Psoas muscle (tissue), 8 donors: ENCODE results near the gene RPL31. TPM values are rescaled to one million over a fixed set of nuclear protein-coding genes. Genes with fewer than 3 reads are reported as not detected.

ENCODE experiments used
- ATAC-seq, 4 donors: fragments of 200-7000 bp; cut with Tn5 transposase; one replicate each; pipeline ENCODE4 v1.9.1; 2020; ENCODE audit warnings: moderate library complexity in 3 of 4, mild to moderate bottlenecking in 2 of 4
- DNase-seq, 2 donors: peaks; one replicate each; pipeline ENCODE4 v3.0.0-alpha.2; 2020
- H3K27ac ChIP-seq: fragments of 200-600 bp; one replicate; pipeline ENCODE4 v1.8.0; 2022
- H3K27me3 ChIP-seq, 3 donors: fragments of 200-600 bp in 1 of 3; one replicate each; pipeline versions ENCODE4 v1.6.1 to v1.8.0; 2013 to 2022; ENCODE audit warnings: low read length in 2 of 3, mild to moderate bottlenecking in 2 of 3, moderate library complexity in 1 of 3; ENCODE audit not compliant: insufficient read depth in 3 of 3
- H3K36me3 ChIP-seq, 2 donors: fragments of 200-600 bp in 1 of 2; one replicate each; pipeline versions ENCODE4 v1.6.1 to v1.8.0; 2013 to 2022; ENCODE audit warnings: low read depth in 1 of 2, mild to moderate bottlenecking in 1 of 2, moderate library complexity in 1 of 2; ENCODE audit not compliant: insufficient read depth in 1 of 2
- H3K4me1 ChIP-seq: fragments of 200-600 bp; one replicate; pipeline ENCODE4 v1.8.0; 2022
- H3K4me3 ChIP-seq: fragments of 200-600 bp; one replicate; pipeline ENCODE4 v1.8.0; 2022; ENCODE audit warnings: mild to moderate bottlenecking
- H3K9me3 ChIP-seq: fragments of 200-600 bp; one replicate; pipeline ENCODE4 v1.8.0; 2022
- CTCF ChIP-seq: fragments of 200-600 bp; IDR thresholded peaks from one replicate; pipeline ENCODE4 v1.8.0; 2022; ENCODE audit warnings: antibody characterized with exemption
- WGBS, 3 donors: extraction: QIAGEN DNeasy Blood & Tissue Kit; methylation state at CpG; one replicate each; pipeline versions ENCODE4 v1.1.6 to v1.1.7; 2013; 5-methylcytosine and 5-hydroxymethylcytosine counted together
- intact Hi-C, 2 donors: fragments of 100-400 bp; cut with DNase I; formaldehyde crosslinking; loops; one replicate each; pipeline versions ENCODE4 v1.11.0 to v1.14.2; 2022
- polyA plus RNA-seq, 3 donors: library from polyadenylated mRNA; stranded (reverse); fragments of 200-250 nt; gene quantifications; one replicate each; pipeline ENCODE4 v1.2.3, GENCODE V29; 2013
- total RNA-seq, 4 donors: library from RNA; stranded (reverse); fragmentation: NEBNext Ultra II Directional in 2 of 4; extraction: Animal tissue kit (Norgen Biotek cat#: 25700) in 2 of 4; gene quantifications; one replicate each; pipeline versions ENCODE4 v1.2.1 to v1.2.4, GENCODE V29; 2021 to 2023
- donor health status: healthy with polysubstance abuse.
- donor health status: DM: no; HTN: no; CAD: no; lungs with moderate emphysema.
- donor health status: Bipolar disorder and iron deficiency.
- donor health status: healthy.
- donor health status: DM: yes; HTN: yes; CAD: no.
- donor health status: DM: no; HTN: no; CAD: no.
- donor health status: DM: no; HTN: no; CAD: no.
- donor health status: DM: yes; HTN: yes; CAD: no.

The RPL31 gene
- total and polyA plus RNA-seq, 7 donors, result 718 to 3,893 (median 1,227) TPM

- ATAC-seq (peak; percentile 53 to 66 (median 64)), DNase-seq (no peak)
- TF ChIP-seq CTCF, result peak; percentile 62
- Histone ChIP-seq H3K27me3 (no peaks in the 10 kb centered on the region), H3K4me3 (no peak overlapping the region), H3K9me3 (no peaks in the 10 kb centered on the region), H3K36me3 (peaks cover 4 to 72% of the 10 kb centered on the region in 2 donors), H3K4me1 (no peaks in the 10 kb centered on the region), H3K27ac (no peak overlapping the region)
- 83 to 91% (median 89%) methylated on average over 21 of the region's 21 CpGs for WGBS, 3 donors
- intact Hi-C loops, result loop anchor here in 1 of 2 donors (2.0 to 5.0 kb wide), 2 partner anchors 114 to 169 kb away; no protein-coding TSS in a partner anchor
Observed at GRCh38 chr2:101038455-101039255, 36.6 kb downstream of the RPL31 start.

- ATAC-seq (no peak), DNase-seq (no peak)
- Histone ChIP-seq H3K4me3 (no peak overlapping the region), H3K9me3 (no peaks in the 10 kb centered on the region), H3K36me3 (peaks cover 4 to 60% of the 10 kb centered on the region in 2 donors), H3K4me1 (no peaks in the 10 kb centered on the region), H3K27ac (no peak overlapping the region), H3K27me3 (no peaks in the 10 kb centered on the region)
- WGBS, 3 donors, result 86 to 91% (median 87%) methylated on average over 13 of the region's 13 CpGs
- no peak for TF ChIP-seq CTCF
- intact Hi-C loops, result no loop called here
Observed at GRCh38 chr2:101040072-101040471, 38.0 kb downstream of the RPL31 start.

- DNase-seq (no peak), ATAC-seq (no peak)
- Histone ChIP-seq H3K4me3 (no peak overlapping the region), H3K9me3 (no peaks in the 10 kb centered on the region), H3K36me3 (peaks cover 4 to 53% of the 10 kb centered on the region in 2 donors), H3K27me3 (no peaks in the 10 kb centered on the region), H3K27ac (no peak overlapping the region), H3K4me1 (no peaks in the 10 kb centered on the region)
- TF ChIP-seq CTCF, result no peak
- intact Hi-C loops, result no loop called here
- WGBS, 3 donors, result 74 to 88% (median 75%) methylated on average over 6 of the region's 6 CpGs
Observed at GRCh38 chr2:101040761-101041160, 38.7 kb downstream of the RPL31 start.

- no peak for DNase-seq
- intact Hi-C loops, result no loop called here
Observed at GRCh38 chr2:101041413-101041812, 39.3 kb downstream of the RPL31 start.

More at GRCh38 chr2:101041413-101041812, 39.3 kb downstream of the RPL31 start:
- H3K27ac ChIP-seq, result no peak overlapping the region
- H3K9me3 ChIP-seq, result no peaks in the 10 kb centered on the region
- no peaks in the 10 kb centered on the region for H3K27me3 ChIP-seq
- ATAC-seq, result no peak
- TF ChIP-seq CTCF, result no peak
- no peaks in the 10 kb centered on the region for H3K4me1 ChIP-seq
- H3K36me3 ChIP-seq, result peaks cover 4 to 47% of the 10 kb centered on the region in 2 donors
- 86 to 94% (median 90%) methylated on average over 4 of the region's 4 CpGs for WGBS, 3 donors
- H3K4me3 ChIP-seq, result no peak overlapping the region
